Nephron progenitor cell (in vitro differentiated cells): ENCODE data around the gene SOSTDC1.

Experiments used
- DNase-seq: peaks from one replicate; pipeline ENCODE4 v3.0.0; 2021
- H3K27ac Mint-ChIP-seq: 2 replicates; pipeline ENCODE4 v1.8.0; 2021; ENCODE audit warnings: mild to moderate bottlenecking, moderate library complexity, mixed read lengths
- H3K27me3 Mint-ChIP-seq: 2 replicates; pipeline ENCODE4 v1.8.0; 2021; ENCODE audit warnings: mild to moderate bottlenecking, low read depth, mixed read lengths; ENCODE audit not compliant: poor library complexity
- H3K36me3 Mint-ChIP-seq: 2 replicates; pipeline ENCODE4 v1.8.0; 2021; ENCODE audit warnings: low read depth, mixed read lengths
- H3K4me1 Mint-ChIP-seq: 2 replicates; pipeline ENCODE4 v1.8.0; 2021; ENCODE audit warnings: mixed read lengths
- H3K4me3 Mint-ChIP-seq: 2 replicates; pipeline ENCODE4 v1.8.0; 2021; ENCODE audit warnings: mild to moderate bottlenecking, moderate library complexity, mixed read lengths
- H3K9me3 Mint-ChIP-seq: 2 replicates; pipeline ENCODE4 v1.8.0; 2021; ENCODE audit warnings: mild to moderate bottlenecking, moderate library complexity, mixed read lengths
- TF ChIP-seq, protein P1 (sequence below): fragments of 200-600 bp; sonication (generic); IDR thresholded peaks from 2 replicates; pipeline ENCODE4 v1.5.0; 2021; ENCODE audit warnings: antibody characterized with exemption

SOSTDC1 gene

DNA sequence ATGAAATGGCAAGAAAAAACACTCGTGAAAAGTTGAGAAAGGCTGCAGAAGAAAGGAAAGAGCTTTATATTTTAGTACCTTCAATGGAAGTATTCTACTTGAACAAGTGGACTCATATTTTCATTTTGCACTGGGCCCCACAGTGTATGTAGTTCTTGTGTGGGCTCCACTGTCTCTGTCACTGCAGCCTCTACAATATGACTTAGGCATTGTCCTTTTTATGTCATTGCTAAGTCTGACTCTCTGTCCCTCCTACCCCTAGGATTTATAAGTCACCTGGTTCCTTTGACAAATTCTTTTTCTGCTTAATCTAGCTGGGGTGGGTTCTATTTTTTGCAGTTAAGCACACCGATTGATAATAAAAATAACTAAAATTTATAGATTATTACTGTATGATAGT, 27.7 kb upstream of the SOSTDC1 start:
- Mint-ChIP-seq H3K27ac (no peak overlapping the region), H3K27me3 (no peaks in the 10 kb centered on the region), H3K4me3 (no peak overlapping the region), H3K9me3 (no peaks in the 10 kb centered on the region), H3K4me1 (peaks cover 18% of the 10 kb centered on the region), H3K36me3 (no peaks in the 10 kb centered on the region)
- TF ChIP-seq, protein P1, sequence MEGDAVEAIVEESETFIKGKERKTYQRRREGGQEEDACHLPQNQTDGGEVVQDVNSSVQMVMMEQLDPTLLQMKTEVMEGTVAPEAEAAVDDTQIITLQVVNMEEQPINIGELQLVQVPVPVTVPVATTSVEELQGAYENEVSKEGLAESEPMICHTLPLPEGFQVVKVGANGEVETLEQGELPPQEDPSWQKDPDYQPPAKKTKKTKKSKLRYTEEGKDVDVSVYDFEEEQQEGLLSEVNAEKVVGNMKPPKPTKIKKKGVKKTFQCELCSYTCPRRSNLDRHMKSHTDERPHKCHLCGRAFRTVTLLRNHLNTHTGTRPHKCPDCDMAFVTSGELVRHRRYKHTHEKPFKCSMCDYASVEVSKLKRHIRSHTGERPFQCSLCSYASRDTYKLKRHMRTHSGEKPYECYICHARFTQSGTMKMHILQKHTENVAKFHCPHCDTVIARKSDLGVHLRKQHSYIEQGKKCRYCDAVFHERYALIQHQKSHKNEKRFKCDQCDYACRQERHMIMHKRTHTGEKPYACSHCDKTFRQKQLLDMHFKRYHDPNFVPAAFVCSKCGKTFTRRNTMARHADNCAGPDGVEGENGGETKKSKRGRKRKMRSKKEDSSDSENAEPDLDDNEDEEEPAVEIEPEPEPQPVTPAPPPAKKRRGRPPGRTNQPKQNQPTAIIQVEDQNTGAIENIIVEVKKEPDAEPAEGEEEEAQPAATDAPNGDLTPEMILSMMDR: no peak
- no peak for DNase-seq

DNA sequence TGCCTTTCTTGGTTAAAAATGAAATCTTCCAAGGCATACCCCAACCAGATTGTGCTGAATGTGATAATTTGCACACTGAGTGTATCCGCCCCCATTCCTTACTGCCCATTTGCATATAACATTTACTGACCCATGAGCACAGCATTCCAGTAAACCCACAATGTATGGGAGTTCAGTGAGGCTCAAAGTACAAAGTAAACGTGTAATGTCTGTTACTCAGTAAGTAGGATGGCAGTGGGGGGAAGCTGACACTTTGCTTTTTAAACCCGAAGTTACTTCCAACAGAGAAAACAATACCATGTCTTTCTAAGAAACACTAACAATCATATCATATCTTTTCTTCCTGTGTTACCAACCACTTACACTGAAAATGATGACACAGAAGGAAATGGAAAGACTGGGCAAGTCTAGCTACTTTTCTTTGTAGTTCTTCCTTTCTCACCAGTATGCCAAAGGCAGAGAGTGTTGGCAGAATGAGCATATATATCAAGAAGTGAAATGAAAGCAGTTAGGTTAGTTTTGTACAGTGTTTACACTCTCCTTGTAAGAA, 27.1 kb upstream of the SOSTDC1 start:
- TF ChIP-seq, protein P1: no peak
- Mint-ChIP-seq H3K9me3 (no peaks in the 10 kb centered on the region), H3K27ac (no peak overlapping the region), H3K36me3 (no peaks in the 10 kb centered on the region), H3K4me1 (peaks cover 13% of the 10 kb centered on the region), H3K27me3 (no peaks in the 10 kb centered on the region), H3K4me3 (no peak overlapping the region)
- no peak for DNase-seq

DNA sequence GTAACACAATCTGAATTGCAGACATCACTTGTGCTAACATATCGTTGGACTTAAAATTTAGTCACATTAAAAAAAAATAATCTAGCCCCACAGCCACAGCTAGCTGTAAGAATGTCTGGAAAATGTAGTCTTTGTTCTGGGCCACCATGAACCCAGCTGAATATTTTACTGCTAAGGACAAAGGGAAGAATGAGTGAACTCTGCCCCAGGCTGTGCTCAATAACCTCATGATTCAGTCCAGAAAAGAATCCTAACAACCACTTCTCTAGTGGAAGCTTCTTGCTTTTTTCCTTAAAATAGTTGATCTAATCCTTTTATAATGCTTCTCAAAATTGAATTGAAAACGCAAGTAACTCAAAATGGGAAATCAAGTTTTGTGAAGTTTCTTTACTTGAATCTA, 25.6 kb upstream of the SOSTDC1 start:
- TF ChIP-seq, protein P1: no peak
- DNase-seq: no peak

DNA sequence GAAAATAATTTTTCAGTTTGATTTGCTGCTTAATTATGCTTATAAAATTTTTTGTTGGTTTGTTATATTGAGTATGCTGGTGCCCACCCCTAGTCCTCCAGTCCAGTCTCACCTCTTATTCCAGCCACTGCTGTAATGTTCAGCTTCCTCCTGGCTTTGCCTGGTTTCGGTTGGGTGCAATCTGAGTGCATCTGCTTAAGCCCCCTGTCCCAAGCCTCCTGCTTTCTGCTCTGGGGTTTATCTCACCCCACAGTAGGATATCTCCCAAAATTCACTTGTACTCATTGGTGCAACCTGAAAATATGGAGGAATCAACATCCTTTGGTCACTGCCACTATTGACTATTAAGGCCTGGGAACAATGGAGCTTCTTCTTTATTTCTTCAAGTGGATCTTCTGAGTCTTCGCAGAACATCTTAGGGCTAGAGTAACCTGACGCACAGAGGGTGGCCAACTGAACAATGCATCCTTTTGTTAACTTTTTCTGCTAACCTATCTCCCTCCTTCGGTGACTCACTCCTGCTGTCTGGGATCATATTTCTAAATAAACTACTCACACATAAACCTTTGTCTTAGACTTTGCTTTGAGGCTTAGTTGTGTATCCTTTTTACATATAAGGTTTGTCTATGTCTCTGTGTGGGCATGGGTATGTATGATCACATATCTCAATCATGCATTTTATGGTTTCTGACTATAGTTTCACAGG, 19.1 kb upstream of the SOSTDC1 start:
- peaks cover 12% of the 10 kb centered on the region for H3K4me1 Mint-ChIP-seq
- H3K36me3 Mint-ChIP-seq: no peaks in the 10 kb centered on the region
- H3K4me3 Mint-ChIP-seq: no peak overlapping the region
- H3K9me3 Mint-ChIP-seq: no peaks in the 10 kb centered on the region
- H3K27ac Mint-ChIP-seq: no peak overlapping the region
- H3K27me3 Mint-ChIP-seq: peaks cover 5% of the 10 kb centered on the region
- TF ChIP-seq, protein P1: no peak
- DNase-seq: no peak

More for the DNA sequence above, 25.6 kb upstream of the SOSTDC1 start:
- Mint-ChIP-seq H3K9me3 (no peaks in the 10 kb centered on the region), H3K4me1 (peaks cover 9% of the 10 kb centered on the region), H3K36me3 (no peaks in the 10 kb centered on the region), H3K27me3 (peaks cover 3% of the 10 kb centered on the region), H3K4me3 (no peak overlapping the region), H3K27ac (no peak overlapping the region)

DNA sequence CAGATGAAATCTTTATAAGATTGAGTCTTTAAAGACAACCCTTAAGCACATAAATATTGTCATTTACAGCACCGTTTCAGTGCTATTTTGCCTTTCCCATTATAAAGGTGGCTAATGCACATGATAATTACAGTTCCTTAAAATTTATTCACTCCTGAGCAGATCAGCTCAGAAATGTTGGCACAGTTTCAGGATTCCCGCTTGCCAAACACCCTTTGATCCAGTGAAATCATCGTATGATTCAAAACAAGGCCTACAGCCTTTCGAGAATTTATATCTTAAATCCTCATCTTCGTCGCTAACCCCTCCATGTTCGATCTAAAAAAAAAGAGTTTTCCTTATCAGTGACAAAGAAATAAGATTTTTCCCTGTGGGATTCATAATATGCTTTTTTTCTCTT, 14.1 kb upstream of the SOSTDC1 start:
- H3K27me3 Mint-ChIP-seq: no peaks in the 10 kb centered on the region

More for the DNA sequence above, 14.1 kb upstream of the SOSTDC1 start:
- H3K36me3 Mint-ChIP-seq: no peaks in the 10 kb centered on the region
- no peak for DNase-seq
- peaks cover 3% of the 10 kb centered on the region for H3K4me1 Mint-ChIP-seq
- H3K27ac Mint-ChIP-seq: no peak overlapping the region
- H3K9me3 Mint-ChIP-seq: no peaks in the 10 kb centered on the region
- no peak overlapping the region for H3K4me3 Mint-ChIP-seq
- TF ChIP-seq, protein P1: no peak
